CD1c-positive myeloid dendritic cell (primary cell): ENCODE results near the gene FAM120A.
"Not testable (repeated sequence)": the region's sequence is repeated elsewhere in the genome, so short reads cannot be mapped to it uniquely, and the experiment has no call there.

Experiments
- DNase-seq: peaks from one replicate; pipeline ENCODE4 v3.0.0-alpha.2; 2016; ENCODE audit errors: extremely low spot score

The FAM120A gene

GRCh38 chr9:93509084-93509483 is 57.6 kb downstream of the FAM120A start:
- DNase-seq: no peak

GRCh38 chr9:93510041-93510440 is 58.6 kb downstream of the FAM120A start:
- peak; percentile 46 for DNase-seq

- DNase-seq: not testable (repeated sequence)
Observed at GRCh38 chr9:93511228-93511627, 59.7 kb downstream of the FAM120A start.

GRCh38 chr9:93512170-93512812 is 60.8 kb downstream of the FAM120A start:
- peak; percentile 64 for DNase-seq

- DNase-seq: no peak
Observed at GRCh38 chr9:93513606-93514005, 62.1 kb downstream of the FAM120A start.

GRCh38 chr9:93517331-93517730 is 65.8 kb downstream of the FAM120A start:
- DNase-seq: no peak

- DNase-seq: no peak
Observed at GRCh38 chr9:93520523-93520922, 69.0 kb downstream of the FAM120A start.

- no peak for DNase-seq
Observed at GRCh38 chr9:93522736-93523135, 71.3 kb downstream of the FAM120A start.

GRCh38 chr9:93523518-93524144 is 72.1 kb downstream of the FAM120A start:
- DNase-seq: no peak

- DNase-seq: no peak
Observed at GRCh38 chr9:93525476-93525875, 74.0 kb downstream of the FAM120A start.

GRCh38 chr9:93531374-93531773 is 79.9 kb downstream of the FAM120A start:
- no peak for DNase-seq

GRCh38 chr9:93532141-93532540 is 80.7 kb downstream of the FAM120A start:
- DNase-seq: no peak

- DNase-seq: no peak
Observed at GRCh38 chr9:93533863-93534262, 82.4 kb downstream of the FAM120A start.

- DNase-seq: no peak
Observed at GRCh38 chr9:93536167-93536566, 84.7 kb downstream of the FAM120A start.

GRCh38 chr9:93536874-93537273 is 85.4 kb downstream of the FAM120A start:
- DNase-seq: no peak

GRCh38 chr9:93540305-93540704 is 88.8 kb downstream of the FAM120A start:
- no peak for DNase-seq

- DNase-seq: no peak
Observed at GRCh38 chr9:93541005-93541404, 89.5 kb downstream of the FAM120A start.

GRCh38 chr9:93541581-93542349 is 90.3 kb downstream of the FAM120A start:
- DNase-seq: no peak

- no peak for DNase-seq
Observed at GRCh38 chr9:93543117-93543516, 91.6 kb downstream of the FAM120A start.

- no peak for DNase-seq
Observed at GRCh38 chr9:93546356-93546755, 94.9 kb downstream of the FAM120A start.

- DNase-seq: no peak
Observed at GRCh38 chr9:93549611-93550010, 98.1 kb downstream of the FAM120A start.

- DNase-seq: no peak
Observed at GRCh38 chr9:93552923-93553322, 101.4 kb downstream of the FAM120A start.

- no peak for DNase-seq
Observed at GRCh38 chr9:93555370-93555769, 103.9 kb downstream of the FAM120A start.
